ENCODE results near the gene DBNDD2. TPM values are rescaled to one million over a fixed set of nuclear protein-coding genes. Genes with fewer than 3 reads are reported as not detected.
A peak's percentile ranks its signal among the peaks of the same experiment; 100 is the strongest.

Gene DBNDD2
- total RNA-seq, 4 donors from 2014 or later: 14.1 to 39.3 (median 32.2) TPM

DNA sequence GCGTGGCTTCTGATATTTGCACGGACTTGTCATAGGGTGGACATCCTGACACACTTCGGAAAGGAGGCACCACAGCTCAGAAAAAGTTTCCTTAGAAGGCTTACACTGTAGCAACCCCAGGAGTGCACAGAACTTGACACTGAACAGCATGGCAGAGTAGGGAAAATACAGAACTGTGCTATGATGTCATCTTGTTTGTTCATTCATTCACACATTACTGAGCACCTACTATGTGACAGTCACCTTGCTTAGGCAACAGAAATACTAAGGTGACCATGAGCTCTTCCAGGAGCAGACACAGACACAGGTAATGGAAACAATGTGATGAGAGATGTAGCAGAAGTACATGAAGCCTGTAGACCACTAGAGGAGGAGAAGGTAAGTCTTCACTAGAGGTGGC lies 5.4 kb downstream of the DBNDD2 start:
- H3K27me3 ChIP-seq: no peaks in the 10 kb centered on the region
- H3K4me1 ChIP-seq: peaks cover 14 to 34% (median 16%) of the 10 kb centered on the region in 3 donors
- WGBS, 2 donors: 60 to 79% methylated on average over 3 of the region's 3 CpGs
- TF ChIP-seq POLR2A (IDR thresholded peaks at IDR 0.05): no peak
- TF ChIP-seq, protein P1, sequence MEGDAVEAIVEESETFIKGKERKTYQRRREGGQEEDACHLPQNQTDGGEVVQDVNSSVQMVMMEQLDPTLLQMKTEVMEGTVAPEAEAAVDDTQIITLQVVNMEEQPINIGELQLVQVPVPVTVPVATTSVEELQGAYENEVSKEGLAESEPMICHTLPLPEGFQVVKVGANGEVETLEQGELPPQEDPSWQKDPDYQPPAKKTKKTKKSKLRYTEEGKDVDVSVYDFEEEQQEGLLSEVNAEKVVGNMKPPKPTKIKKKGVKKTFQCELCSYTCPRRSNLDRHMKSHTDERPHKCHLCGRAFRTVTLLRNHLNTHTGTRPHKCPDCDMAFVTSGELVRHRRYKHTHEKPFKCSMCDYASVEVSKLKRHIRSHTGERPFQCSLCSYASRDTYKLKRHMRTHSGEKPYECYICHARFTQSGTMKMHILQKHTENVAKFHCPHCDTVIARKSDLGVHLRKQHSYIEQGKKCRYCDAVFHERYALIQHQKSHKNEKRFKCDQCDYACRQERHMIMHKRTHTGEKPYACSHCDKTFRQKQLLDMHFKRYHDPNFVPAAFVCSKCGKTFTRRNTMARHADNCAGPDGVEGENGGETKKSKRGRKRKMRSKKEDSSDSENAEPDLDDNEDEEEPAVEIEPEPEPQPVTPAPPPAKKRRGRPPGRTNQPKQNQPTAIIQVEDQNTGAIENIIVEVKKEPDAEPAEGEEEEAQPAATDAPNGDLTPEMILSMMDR (IDR thresholded peaks at IDR 0.05): no peak
- no peak for DNase-seq
- H3K4me3 ChIP-seq: no peak overlapping the region
- intact Hi-C loops (cut with DNase I): no loop called here
- H3K27ac ChIP-seq: no peak overlapping the region
- no peaks in the 10 kb centered on the region for H3K9me3 ChIP-seq
- H3K36me3 ChIP-seq: peaks cover 0 to 46% (median 5%) of the 10 kb centered on the region in 3 donors

- Histone ChIP-seq H3K27me3 (no peaks in the 10 kb centered on the region), H3K4me1 (peaks cover 23 to 49% (median 23%) of the 10 kb centered on the region in 3 donors), H3K9me3 (no peaks in the 10 kb centered on the region), H3K27ac (peak within 1 kb of the TSS; percentile 80 to 90 (median 86)), H3K36me3 (peaks cover under 1 to 47% (median 9%) of the 10 kb centered on the region in 3 donors), H3K4me3 (peak within 1 kb of the TSS; percentile 70 to 98 (median 86))
- intact Hi-C loops (cut with DNase I): no loop called here
- 0 to 1% methylated on average over 10 to 11 of the region's 52 CpGs for WGBS, 2 donors
- peak; percentile 32 for DNase-seq
- TF ChIP-seq POLR2A (IDR thresholded peaks at IDR 0.05): peak in 2 of 4 donors; percentile 84 to 86
- TF ChIP-seq, protein P1 (IDR thresholded peaks at IDR 0.05): no peak
Observed at GRCh38 chr20:45415822-45416637, 7.9 kb downstream of the DBNDD2 start, which contains the start of gene PIGT. PIGT (plus strand) TSS chr20:45416141; CDS start chr20:45416157, 16 bp downstream.

DNA sequence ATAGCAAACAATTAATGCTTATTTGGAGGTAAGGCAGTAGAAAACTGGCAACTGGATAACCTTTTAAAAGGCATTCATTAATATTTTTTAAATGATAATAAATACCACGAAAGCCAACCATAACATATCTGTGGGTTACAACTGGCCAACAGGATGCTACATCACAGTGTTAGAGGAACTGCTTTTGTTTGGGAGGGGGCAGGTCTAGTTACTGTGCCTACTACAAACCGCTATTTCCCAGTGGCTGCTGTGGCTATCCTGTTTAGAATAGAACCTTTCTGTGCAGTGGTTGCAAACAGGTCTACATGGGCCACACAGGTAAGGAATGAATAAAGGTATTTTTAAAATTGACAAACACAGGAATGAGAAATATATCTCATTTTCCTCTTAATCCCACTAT lies 8.8 kb downstream of the DBNDD2 start:
- intact Hi-C loops (cut with DNase I): no loop called here
- 60 to 66% methylated on average over 2 of the region's 2 CpGs for WGBS, 2 donors
- no peak for TF ChIP-seq POLR2A (IDR thresholded peaks at IDR 0.05)
- TF ChIP-seq, protein P1 (IDR thresholded peaks at IDR 0.05): no peak
- DNase-seq: no peak
- Histone ChIP-seq H3K4me3 (peak overlapping the region; percentile 70 to 98 (median 86)), H3K4me1 (peaks cover 23 to 49% (median 23%) of the 10 kb centered on the region in 3 donors), H3K27me3 (no peaks in the 10 kb centered on the region), H3K36me3 (peaks cover 7 to 47% (median 18%) of the 10 kb centered on the region in 3 donors), H3K9me3 (no peaks in the 10 kb centered on the region), H3K27ac (peak overlapping the region in 3 of 4 donors; percentile 86 to 90 (median 87))

GRCh38 chr20:45419188-45420091 lies 11.4 kb downstream of the DBNDD2 start:
- H3K4me3 ChIP-seq: no peak overlapping the region
- no peaks in the 10 kb centered on the region for H3K27me3 ChIP-seq
- 17 to 43% methylated on average over 4 to 10 of the region's 17 CpGs for WGBS, 2 donors
- H3K4me1 ChIP-seq: peaks cover 23 to 49% (median 23%) of the 10 kb centered on the region in 3 donors
- H3K36me3 ChIP-seq: peaks cover 14 to 65% (median 38%) of the 10 kb centered on the region in 3 donors
- H3K9me3 ChIP-seq: no peaks in the 10 kb centered on the region
- TF ChIP-seq, protein P1 (IDR thresholded peaks at IDR 0.05): no peak
- no peak for TF ChIP-seq POLR2A (IDR thresholded peaks at IDR 0.05)
- DNase-seq: no peak
- H3K27ac ChIP-seq: peak overlapping the region; percentile 58 to 90 (median 80)
- intact Hi-C loops (cut with DNase I): no loop called here
